ENCODE data around the gene ZMIZ1.
A peak's percentile ranks its signal among the peaks of the same experiment; 100 is the strongest.

Gene ZMIZ1

GRCh38 chr10:79147306-79147705, 78.5 kb downstream of the ZMIZ1 start (continued):
- TF ChIP-seq ZNF501 (tag by site-specific recombination; IDR thresholded peaks at IDR 0.05), result no peak

GRCh38 chr10:79147796-79148451, 79.2 kb downstream of the ZMIZ1 start:
- Histone ChIP-seq H3K36me3 (ENCODE audit: control insufficient read depth in 2 of 2, insufficient read depth in 1 of 2, low read length in 2 of 2) (peaks cover 0 to 4% of the 10 kb centered on the region in 2 experiments; a peak in 1 of 3 replicates), H3K4me3 (ENCODE audit: low read depth, low read length) (no peak overlapping the region), H3K4me1 (ENCODE audit: control insufficient read depth, insufficient read depth, low read length) (no peaks in the 10 kb centered on the region; the same call in 1 of the 2 replicates), H3K27ac (ENCODE audit: extremely low read depth, low read depth, low read length) (no peak overlapping the region), H3K9me3 (ENCODE audit: control insufficient read depth, insufficient read depth, low read depth, low read length) (no peaks in the 10 kb centered on the region)
- TF ChIP-seq ZIC2 (tag by site-specific recombination; IDR thresholded peaks at IDR 0.05) (peak; percentile 61), GLIS1 (tag by site-specific recombination; IDR thresholded peaks at IDR 0.05) (peak; percentile 80), ZNF776 (tag by site-specific recombination; IDR thresholded peaks at IDR 0.05; ENCODE audit: borderline replicate concordance) (no peak), ZFP69B (tag by site-specific recombination; IDR thresholded peaks at IDR 0.05) (peak; percentile 41; the same call in 1 of the 2 replicates), ZNF645 (tag by site-specific recombination; IDR thresholded peaks at IDR 0.05) (no peak), ZSCAN23 (tag by site-specific recombination; IDR thresholded peaks at IDR 0.05) (no peak)
- ChIA-PET POLR2A (no interaction called here), CTCF (interaction anchor here (1.1 to 1.5 kb wide), 3 partner anchors 9 to 54 kb away, joined by 3 to 5 read pairs (median 3); no protein-coding TSS in a partner anchor)

- POLR2A ChIA-PET, result no interaction called here
Observed at GRCh38 chr10:79148452-79149344, 79.9 kb downstream of the ZMIZ1 start.

More at GRCh38 chr10:79148452-79149344, 79.9 kb downstream of the ZMIZ1 start:
- CTCF ChIA-PET, result interaction anchor here (1.1 to 1.5 kb wide), 3 partner anchors 10 to 53 kb away, joined by 3 to 5 read pairs (median 3); no protein-coding TSS in a partner anchor
- H3K9me3 ChIP-seq (ENCODE audit: control insufficient read depth, insufficient read depth, low read depth, low read length), result no peaks in the 10 kb centered on the region
- TF ChIP-seq GLI4 (tag by site-specific recombination; IDR thresholded peaks at IDR 0.05) (no peak), PATZ1 (tag by site-specific recombination; IDR thresholded peaks at IDR 0.05) (no peak), ZBTB20 (tag by site-specific recombination; IDR thresholded peaks at IDR 0.05) (no peak), KLF1 (tag by site-specific recombination; IDR thresholded peaks at IDR 0.05) (peak; percentile 37; the same call in 1 of the 2 replicates), HOXA7 (CRISPR knock-in tag; IDR thresholded peaks at IDR 0.05; ENCODE audit: borderline replicate concordance) (no peak), KLF17 (tag by site-specific recombination; IDR thresholded peaks at IDR 0.05) (peak; percentile 44), GLIS2 (tag by site-specific recombination; IDR thresholded peaks at IDR 0.05) (no peak), ZNF549 (tag by site-specific recombination; IDR thresholded peaks at IDR 0.05) (no peak)
- H3K27ac ChIP-seq (ENCODE audit: extremely low read depth, low read depth, low read length), result no peak overlapping the region
- H3K4me3 ChIP-seq (ENCODE audit: low read depth, low read length), result no peak overlapping the region
- peaks cover 0 to 4% of the 10 kb centered on the region in 2 experiments; a peak in 1 of 3 replicates for H3K36me3 ChIP-seq (ENCODE audit: control insufficient read depth in 2 of 2, insufficient read depth in 1 of 2, low read length in 2 of 2)
- no peaks in the 10 kb centered on the region; the same call in 1 of the 2 replicates for H3K4me1 ChIP-seq (ENCODE audit: control insufficient read depth, insufficient read depth, low read length)

Measured in HEK293 (cell line).